Measurements from ENCODE around the gene TRMT61B.

TRMT61B gene

DNA sequence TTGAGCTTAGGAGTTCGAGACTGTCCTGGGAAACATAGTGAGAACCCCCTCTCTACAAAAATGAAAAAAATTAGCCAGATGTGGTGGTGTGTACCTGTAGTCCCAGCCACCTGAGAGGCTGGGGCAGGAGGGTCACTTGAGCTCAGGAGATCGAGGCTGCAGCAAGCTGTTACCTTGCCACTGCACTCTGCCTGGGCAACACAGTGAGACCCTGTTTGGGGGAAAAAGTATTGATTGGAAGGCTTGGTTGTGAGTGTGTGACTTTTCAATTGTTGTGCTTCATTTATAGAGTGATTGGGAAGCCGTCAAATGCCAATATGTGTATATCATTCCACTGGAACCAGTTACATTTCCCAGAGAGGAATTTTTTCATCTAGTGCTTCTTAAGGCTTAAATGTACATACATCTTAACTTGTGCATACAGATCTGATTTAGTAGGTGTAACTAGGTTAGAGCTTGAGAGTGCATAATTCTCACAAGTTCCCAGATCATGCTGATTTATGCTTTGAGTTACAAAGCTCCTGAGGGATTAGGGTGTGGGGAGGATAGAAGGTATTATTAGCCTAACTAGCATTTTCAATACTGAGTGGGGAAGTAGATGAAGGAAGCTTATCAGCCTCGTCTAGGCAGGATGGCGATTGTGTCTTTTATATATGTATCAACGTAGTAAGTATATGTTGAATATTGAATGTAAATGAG, 39.7 kb upstream of the TRMT61B start:
- TF ChIP-seq ZNF610 (tag by site-specific recombination; IDR thresholded peaks at IDR 0.05; ENCODE audit: borderline replicate concordance), result no peak
- TF ChIP-seq ZNF473 (tag by site-specific recombination; IDR thresholded peaks at IDR 0.05), result no peak
- TF ChIP-seq, protein P1, sequence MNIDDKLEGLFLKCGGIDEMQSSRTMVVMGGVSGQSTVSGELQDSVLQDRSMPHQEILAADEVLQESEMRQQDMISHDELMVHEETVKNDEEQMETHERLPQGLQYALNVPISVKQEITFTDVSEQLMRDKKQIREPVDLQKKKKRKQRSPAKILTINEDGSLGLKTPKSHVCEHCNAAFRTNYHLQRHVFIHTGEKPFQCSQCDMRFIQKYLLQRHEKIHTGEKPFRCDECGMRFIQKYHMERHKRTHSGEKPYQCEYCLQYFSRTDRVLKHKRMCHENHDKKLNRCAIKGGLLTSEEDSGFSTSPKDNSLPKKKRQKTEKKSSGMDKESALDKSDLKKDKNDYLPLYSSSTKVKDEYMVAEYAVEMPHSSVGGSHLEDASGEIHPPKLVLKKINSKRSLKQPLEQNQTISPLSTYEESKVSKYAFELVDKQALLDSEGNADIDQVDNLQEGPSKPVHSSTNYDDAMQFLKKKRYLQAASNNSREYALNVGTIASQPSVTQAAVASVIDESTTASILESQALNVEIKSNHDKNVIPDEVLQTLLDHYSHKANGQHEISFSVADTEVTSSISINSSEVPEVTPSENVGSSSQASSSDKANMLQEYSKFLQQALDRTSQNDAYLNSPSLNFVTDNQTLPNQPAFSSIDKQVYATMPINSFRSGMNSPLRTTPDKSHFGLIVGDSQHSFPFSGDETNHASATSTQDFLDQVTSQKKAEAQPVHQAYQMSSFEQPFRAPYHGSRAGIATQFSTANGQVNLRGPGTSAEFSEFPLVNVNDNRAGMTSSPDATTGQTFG (tag by site-specific recombination; IDR thresholded peaks at IDR 0.05; ENCODE audit: borderline replicate concordance), result no peak
- TF ChIP-seq KLF9 (tag by site-specific recombination; IDR thresholded peaks at IDR 0.05; ENCODE audit: low read depth), result no peak
- no peak for TF ChIP-seq ZNF350 (tag by site-specific recombination; IDR thresholded peaks at IDR 0.05)
- no peak for TF ChIP-seq ZNF571 (tag by site-specific recombination; IDR thresholded peaks at IDR 0.05)
- TF ChIP-seq, protein P2, sequence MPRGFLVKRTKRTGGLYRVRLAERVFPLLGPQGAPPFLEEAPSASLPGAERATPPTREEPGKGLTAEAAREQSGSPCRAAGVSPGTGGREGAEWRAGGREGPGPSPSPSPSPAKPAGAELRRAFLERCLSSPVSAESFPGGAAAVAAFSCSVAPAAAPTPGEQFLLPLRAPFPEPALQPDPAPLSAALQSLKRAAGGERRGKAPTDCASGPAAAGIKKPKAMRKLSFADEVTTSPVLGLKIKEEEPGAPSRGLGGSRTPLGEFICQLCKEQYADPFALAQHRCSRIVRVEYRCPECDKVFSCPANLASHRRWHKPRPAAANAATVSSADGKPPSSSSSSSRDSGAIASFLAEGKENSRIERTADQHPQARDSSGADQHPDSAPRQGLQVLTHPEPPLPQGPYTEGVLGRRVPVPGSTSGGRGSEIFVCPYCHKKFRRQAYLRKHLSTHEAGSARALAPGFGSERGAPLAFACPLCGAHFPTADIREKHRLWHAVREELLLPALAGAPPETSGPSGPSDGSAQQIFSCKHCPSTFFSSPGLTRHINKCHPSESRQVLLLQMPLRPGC (tag by site-specific recombination; IDR thresholded peaks at IDR 0.05), result no peak
- no peak for TF ChIP-seq ZNF157 (tag by site-specific recombination; IDR thresholded peaks at IDR 0.05)
- no peak for TF ChIP-seq ZNF792 (tag by site-specific recombination; IDR thresholded peaks at IDR 0.05)
- TF ChIP-seq, protein P3, sequence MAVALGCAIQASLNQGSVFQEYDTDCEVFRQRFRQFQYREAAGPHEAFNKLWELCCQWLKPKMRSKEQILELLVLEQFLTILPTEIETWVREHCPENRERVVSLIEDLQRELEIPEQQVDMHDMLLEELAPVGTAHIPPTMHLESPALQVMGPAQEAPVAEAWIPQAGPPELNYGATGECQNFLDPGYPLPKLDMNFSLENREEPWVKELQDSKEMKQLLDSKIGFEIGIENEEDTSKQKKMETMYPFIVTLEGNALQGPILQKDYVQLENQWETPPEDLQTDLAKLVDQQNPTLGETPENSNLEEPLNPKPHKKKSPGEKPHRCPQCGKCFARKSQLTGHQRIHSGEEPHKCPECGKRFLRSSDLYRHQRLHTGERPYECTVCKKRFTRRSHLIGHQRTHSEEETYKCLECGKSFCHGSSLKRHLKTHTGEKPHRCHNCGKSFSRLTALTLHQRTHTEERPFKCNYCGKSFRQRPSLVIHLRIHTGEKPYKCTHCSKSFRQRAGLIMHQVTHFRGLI (tag by site-specific recombination; IDR thresholded peaks at IDR 0.05), result no peak
- TF ChIP-seq ZNF658 (tag by site-specific recombination; IDR thresholded peaks at IDR 0.05), result no peak
- TF ChIP-seq SETDB1 (IDR thresholded peaks at IDR 0.05; ENCODE audit: insufficient read length, low read length), result no peak
- no peak for TF ChIP-seq ZNF24 (tag by site-specific recombination; IDR thresholded peaks at IDR 0.05)
- TF ChIP-seq SP2 (tag by site-specific recombination; IDR thresholded peaks at IDR 0.05), result no peak
- ChIA-PET CTCF (no interaction called here), POLR2A (interaction anchor here (1.6 kb wide), 1 partner anchor 15 kb away, joined by 5 read pairs; the partner anchor contains the start of gene WDR43)
- H3K4me1 ChIP-seq (ENCODE audit: control insufficient read depth, insufficient read depth, low read length), result no peaks in the 10 kb centered on the region
- H3K27ac ChIP-seq (ENCODE audit: extremely low read depth, low read depth, low read length), result no peak overlapping the region
- peaks cover 86 to 92% of the 10 kb centered on the region in 2 experiments for H3K36me3 ChIP-seq (ENCODE audit: control insufficient read depth in 2 of 2, insufficient read depth in 1 of 2, low read length in 2 of 2)
- no peak overlapping the region for H3K4me3 ChIP-seq (ENCODE audit: low read depth, low read length)
- no peaks in the 10 kb centered on the region for H3K9me3 ChIP-seq (ENCODE audit: control insufficient read depth, insufficient read depth, low read depth, low read length)

DNA sequence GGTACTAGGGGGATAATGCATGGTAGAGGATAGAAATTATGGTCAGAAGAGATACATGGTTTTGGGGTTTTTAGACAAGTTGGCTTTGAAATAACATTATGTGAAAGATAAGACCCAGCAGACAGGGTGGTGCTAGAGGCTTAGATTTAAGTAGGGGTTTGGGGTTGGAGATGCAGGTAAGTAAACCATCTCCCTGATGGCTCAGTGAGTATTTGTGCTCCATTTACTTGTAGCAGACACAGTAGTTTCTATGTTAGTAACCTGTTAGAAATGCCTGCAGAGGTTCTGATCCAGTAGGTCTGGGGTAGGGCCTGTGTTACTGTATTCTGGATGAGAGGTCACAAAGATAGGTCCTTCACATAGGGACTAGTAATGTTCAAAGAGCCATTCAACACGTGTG, 38.1 kb upstream of the TRMT61B start:
- Histone ChIP-seq H3K4me1 (ENCODE audit: control insufficient read depth, insufficient read depth, low read length) (no peaks in the 10 kb centered on the region), H3K36me3 (ENCODE audit: control insufficient read depth in 2 of 2, insufficient read depth in 1 of 2, low read length in 2 of 2) (peaks cover 80 to 92% of the 10 kb centered on the region in 2 experiments), H3K4me3 (ENCODE audit: low read depth, low read length) (no peak overlapping the region), H3K27ac (ENCODE audit: extremely low read depth, low read depth, low read length) (no peak overlapping the region), H3K9me3 (ENCODE audit: control insufficient read depth, insufficient read depth, low read depth, low read length) (no peaks in the 10 kb centered on the region)
- ChIA-PET POLR2A (no interaction called here), CTCF (interaction anchor here (0.7 kb wide), 1 partner anchor 220 kb away, joined by 3 read pairs; no protein-coding TSS in a partner anchor)
- TF ChIP-seq BCL11B (tag by site-specific recombination; IDR thresholded peaks at IDR 0.05; ENCODE audit: low read depth), result no peak
- TF ChIP-seq, protein P4, sequence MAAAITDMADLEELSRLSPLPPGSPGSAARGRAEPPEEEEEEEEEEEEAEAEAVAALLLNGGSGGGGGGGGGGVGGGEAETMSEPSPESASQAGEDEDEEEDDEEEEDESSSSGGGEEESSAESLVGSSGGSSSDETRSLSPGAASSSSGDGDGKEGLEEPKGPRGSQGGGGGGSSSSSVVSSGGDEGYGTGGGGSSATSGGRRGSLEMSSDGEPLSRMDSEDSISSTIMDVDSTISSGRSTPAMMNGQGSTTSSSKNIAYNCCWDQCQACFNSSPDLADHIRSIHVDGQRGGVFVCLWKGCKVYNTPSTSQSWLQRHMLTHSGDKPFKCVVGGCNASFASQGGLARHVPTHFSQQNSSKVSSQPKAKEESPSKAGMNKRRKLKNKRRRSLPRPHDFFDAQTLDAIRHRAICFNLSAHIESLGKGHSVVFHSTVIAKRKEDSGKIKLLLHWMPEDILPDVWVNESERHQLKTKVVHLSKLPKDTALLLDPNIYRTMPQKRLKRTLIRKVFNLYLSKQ (tag by site-specific recombination; IDR thresholded peaks at IDR 0.05; ENCODE audit: borderline replicate concordance), result no peak
- TF ChIP-seq ZSCAN16 (tag by site-specific recombination; IDR thresholded peaks at IDR 0.05), result no peak
- TF ChIP-seq, protein P5, sequence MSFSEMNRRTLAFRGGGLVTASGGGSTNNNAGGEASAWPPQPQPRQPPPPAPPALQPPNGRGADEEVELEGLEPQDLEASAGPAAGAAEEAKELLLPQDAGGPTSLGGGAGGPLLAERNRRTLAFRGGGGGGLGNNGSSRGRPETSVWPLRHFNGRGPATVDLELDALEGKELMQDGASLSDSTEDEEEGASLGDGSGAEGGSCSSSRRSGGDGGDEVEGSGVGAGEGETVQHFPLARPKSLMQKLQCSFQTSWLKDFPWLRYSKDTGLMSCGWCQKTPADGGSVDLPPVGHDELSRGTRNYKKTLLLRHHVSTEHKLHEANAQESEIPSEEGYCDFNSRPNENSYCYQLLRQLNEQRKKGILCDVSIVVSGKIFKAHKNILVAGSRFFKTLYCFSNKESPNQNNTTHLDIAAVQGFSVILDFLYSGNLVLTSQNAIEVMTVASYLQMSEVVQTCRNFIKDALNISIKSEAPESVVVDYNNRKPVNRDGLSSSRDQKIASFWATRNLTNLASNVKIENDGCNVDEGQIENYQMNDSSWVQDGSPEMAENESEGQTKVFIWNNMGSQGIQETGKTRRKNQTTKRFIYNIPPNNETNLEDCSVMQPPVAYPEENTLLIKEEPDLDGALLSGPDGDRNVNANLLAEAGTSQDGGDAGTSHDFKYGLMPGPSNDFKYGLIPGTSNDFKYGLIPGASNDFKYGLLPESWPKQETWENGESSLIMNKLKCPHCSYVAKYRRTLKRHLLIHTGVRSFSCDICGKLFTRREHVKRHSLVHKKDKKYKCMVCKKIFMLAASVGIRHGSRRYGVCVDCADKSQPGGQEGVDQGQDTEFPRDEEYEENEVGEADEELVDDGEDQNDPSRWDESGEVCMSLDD (tag by site-specific recombination; IDR thresholded peaks at IDR 0.05), result no peak
- TF ChIP-seq, protein P2 (tag by site-specific recombination; IDR thresholded peaks at IDR 0.05), result no peak
- no peak for TF ChIP-seq ZNF10 (tag by site-specific recombination; IDR thresholded peaks at IDR 0.05)
- TF ChIP-seq, protein P6, sequence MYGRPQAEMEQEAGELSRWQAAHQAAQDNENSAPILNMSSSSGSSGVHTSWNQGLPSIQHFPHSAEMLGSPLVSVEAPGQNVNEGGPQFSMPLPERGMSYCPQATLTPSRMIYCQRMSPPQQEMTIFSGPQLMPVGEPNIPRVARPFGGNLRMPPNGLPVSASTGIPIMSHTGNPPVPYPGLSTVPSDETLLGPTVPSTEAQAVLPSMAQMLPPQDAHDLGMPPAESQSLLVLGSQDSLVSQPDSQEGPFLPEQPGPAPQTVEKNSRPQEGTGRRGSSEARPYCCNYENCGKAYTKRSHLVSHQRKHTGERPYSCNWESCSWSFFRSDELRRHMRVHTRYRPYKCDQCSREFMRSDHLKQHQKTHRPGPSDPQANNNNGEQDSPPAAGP (tag by site-specific recombination; IDR thresholded peaks at IDR 0.05), result no peak
- no peak for TF ChIP-seq ZNF521 (tag by site-specific recombination; IDR thresholded peaks at IDR 0.05)
- no peak for TF ChIP-seq ZNF24 (tag by site-specific recombination; IDR thresholded peaks at IDR 0.05)

All from HEK293 (cell line).